GM12874 (cell line): ENCODE data around the gene TBCK.

ENCODE experiments used
- CTCF ChIP-seq: IDR thresholded peaks from 2 replicates; pipeline ENCODE4 v1.5.1; 2011; ENCODE audit warnings: low read depth, mild to moderate bottlenecking, control low read depth, low read length, moderate library complexity; ENCODE audit not compliant: insufficient read depth

Gene TBCK

GRCh38 chr4:106264331-106264728 is 51.7 kb downstream of the TBCK start:
- TF ChIP-seq CTCF, result no peak

- no peak for TF ChIP-seq CTCF
Observed at GRCh38 chr4:106263594-106264330, 52.2 kb downstream of the TBCK start.

GRCh38 chr4:106261980-106262379 is 54.0 kb downstream of the TBCK start:
- no peak for TF ChIP-seq CTCF

- TF ChIP-seq CTCF, result no peak
Observed at GRCh38 chr4:106258145-106259045, 57.6 kb downstream of the TBCK start.

- TF ChIP-seq CTCF, result no peak
Observed at GRCh38 chr4:106256190-106256589, 59.8 kb downstream of the TBCK start.

- no peak for TF ChIP-seq CTCF
Observed at GRCh38 chr4:106255195-106255594, 60.8 kb downstream of the TBCK start.

- TF ChIP-seq CTCF, result no peak
Observed at GRCh38 chr4:106253364-106254129, 62.5 kb downstream of the TBCK start.
